Colonic mucosa (tissue), 4 donors: ENCODE results near the gene RBM4. TPM values are rescaled to one million over a fixed set of nuclear protein-coding genes. Genes with fewer than 3 reads are reported as not detected.
A peak's percentile ranks its signal among the peaks of the same experiment; 100 is the strongest.

ENCODE experiments used
- DNase-seq: peaks from one replicate; pipeline ENCODE4 v3.0.0-alpha.2; 2020
- H3K27ac ChIP-seq: fragments of 200-600 bp; one replicate; pipeline ENCODE4 v1.8.0; 2021
- H3K27me3 ChIP-seq: fragments of 200-600 bp; one replicate; pipeline ENCODE4 v1.8.0; 2021
- H3K36me3 ChIP-seq: fragments of 200-600 bp; one replicate; pipeline ENCODE4 v1.8.0; 2021
- H3K4me1 ChIP-seq: fragments of 200-600 bp; one replicate; pipeline ENCODE4 v1.8.0; 2021; ENCODE audit warnings: mild to moderate bottlenecking
- H3K4me3 ChIP-seq: fragments of 200-600 bp; one replicate; pipeline ENCODE4 v1.8.0; 2021
- H3K9ac ChIP-seq, 2 donors: one replicate each; pipeline ENCODE4 v1.7.0; 2013; ENCODE audit warnings: control low read depth in 2 of 2, low read depth in 2 of 2, low read length in 2 of 2
- H3K9me3 ChIP-seq: fragments of 200-600 bp; one replicate; pipeline ENCODE4 v1.8.0; 2021
- CTCF ChIP-seq: fragments of 200-600 bp; IDR thresholded peaks from one replicate; pipeline ENCODE4 v1.8.0; 2022; ENCODE audit warnings: antibody characterized with exemption, mild to moderate bottlenecking
- intact Hi-C: fragments of 100-400 bp; cut with DNase I; formaldehyde crosslinking; loops from one replicate; pipeline ENCODE4 v1.14.1; 2022
- total RNA-seq, 2 donors: library from RNA; stranded (reverse); fragmentation: NEBNext Ultra II Directional in 1 of 2; extraction: Animal tissue kit (Norgen Biotek cat#: 25700) in 1 of 2; gene quantifications; one replicate each; pipeline ENCODE4 v1.2.1, GENCODE V29; 2021
- donor health status: healthy.
- donor health status: DM: no; HTN: no; CAD: no.
- donor health status: DM: no; HTN: no; CAD: no.

Gene RBM4
- total RNA-seq, 2 donors from 2014 or later, result 95.4 to 99.0 TPM

GRCh38 chr11:66609721-66610617, 28.5 kb upstream of the RBM4 start:
- no peak overlapping the region for H3K27ac ChIP-seq
- no peak for DNase-seq
- intact Hi-C loops, result no loop called here

GRCh38 chr11:66612458-66612857, 26.0 kb upstream of the RBM4 start:
- H3K36me3 ChIP-seq, result no peaks in the 10 kb centered on the region

More at GRCh38 chr11:66609721-66610617, 28.5 kb upstream of the RBM4 start:
- Histone ChIP-seq H3K36me3 (no peaks in the 10 kb centered on the region), H3K4me1 (no peaks in the 10 kb centered on the region), H3K9me3 (no peaks in the 10 kb centered on the region), H3K9ac (no peak overlapping the region), H3K27me3 (no peaks in the 10 kb centered on the region), H3K4me3 (no peak overlapping the region)
- TF ChIP-seq CTCF, result no peak

GRCh38 chr11:66614073-66614472, 24.4 kb upstream of the RBM4 start:
- no peak for TF ChIP-seq CTCF

More at GRCh38 chr11:66612458-66612857, 26.0 kb upstream of the RBM4 start:
- Histone ChIP-seq H3K9ac (no peak overlapping the region), H3K4me3 (no peak overlapping the region), H3K27me3 (no peaks in the 10 kb centered on the region), H3K9me3 (no peaks in the 10 kb centered on the region), H3K4me1 (no peaks in the 10 kb centered on the region), H3K27ac (no peak overlapping the region)
- no peak for DNase-seq
- no peak for TF ChIP-seq CTCF
- intact Hi-C loops, result no loop called here

GRCh38 chr11:66616379-66617154, 21.9 kb upstream of the RBM4 start, which contains the start of gene RBM14:
RBM14 (plus strand) TSS chr11:66616630; CDS start chr11:66616721, 91 bp downstream.
- no peaks in the 10 kb centered on the region for H3K36me3 ChIP-seq
- H3K9me3 ChIP-seq, result no peaks in the 10 kb centered on the region
- H3K9ac ChIP-seq, result peak within 1 kb of the TSS; percentile 98 to 99
- peaks cover 16% of the 10 kb centered on the region for H3K4me1 ChIP-seq
- H3K27ac ChIP-seq, result peak within 1 kb of the TSS; percentile 88
- DNase-seq, result peak; percentile 99
- TF ChIP-seq CTCF, result no peak
- intact Hi-C loops, result no loop called here
- H3K4me3 ChIP-seq, result peak within 1 kb of the TSS; percentile 61
- H3K27me3 ChIP-seq, result no peaks in the 10 kb centered on the region

More at GRCh38 chr11:66614073-66614472, 24.4 kb upstream of the RBM4 start:
- no peak overlapping the region for H3K4me3 ChIP-seq
- no peaks in the 10 kb centered on the region for H3K9me3 ChIP-seq
- no peak overlapping the region for H3K27ac ChIP-seq
- H3K36me3 ChIP-seq, result no peaks in the 10 kb centered on the region
- DNase-seq, result no peak
- peaks cover 10% of the 10 kb centered on the region for H3K4me1 ChIP-seq
- intact Hi-C loops, result no loop called here
- no peak overlapping the region for H3K9ac ChIP-seq
- no peaks in the 10 kb centered on the region for H3K27me3 ChIP-seq

GRCh38 chr11:66617155-66617834, 21.2 kb upstream of the RBM4 start:
- DNase-seq, result no peak
- intact Hi-C loops, result no loop called here
- H3K36me3 ChIP-seq, result no peaks in the 10 kb centered on the region
- H3K27ac ChIP-seq, result peak overlapping the region; percentile 88
- no peaks in the 10 kb centered on the region for H3K27me3 ChIP-seq
- H3K9ac ChIP-seq, result peak overlapping the region; percentile 98 to 99
- peak overlapping the region; percentile 61 for H3K4me3 ChIP-seq
- no peaks in the 10 kb centered on the region for H3K9me3 ChIP-seq
- TF ChIP-seq CTCF, result no peak
- H3K4me1 ChIP-seq, result peaks cover 16% of the 10 kb centered on the region
